GM19397 (cell line): ENCODE measurements around the gene CEP44.
"Not testable (repeated sequence)": the region's sequence is repeated elsewhere in the genome, so short reads cannot be mapped to it uniquely, and the experiment has no call there.

ENCODE experiments used
- ATAC-seq: cut with Tn5 transposase; IDR thresholded peaks from one replicate; pipeline ENCODE4 v1.9.1; 2021; ENCODE audit warnings: mild to moderate bottlenecking, moderate library complexity; ENCODE audit not compliant: unreplicated experiment

The CEP44 gene

GRCh38 chr4:174380206-174380605 is 96.5 kb downstream of the CEP44 start:
- not testable (repeated sequence) for ATAC-seq

GRCh38 chr4:174380699-174381439 is 97.2 kb downstream of the CEP44 start:
- ATAC-seq = no peak

GRCh38 chr4:174381440-174381800 is 97.7 kb downstream of the CEP44 start:
- no peak for ATAC-seq
